ENCODE measurements around the gene ADAM11.

DNA sequence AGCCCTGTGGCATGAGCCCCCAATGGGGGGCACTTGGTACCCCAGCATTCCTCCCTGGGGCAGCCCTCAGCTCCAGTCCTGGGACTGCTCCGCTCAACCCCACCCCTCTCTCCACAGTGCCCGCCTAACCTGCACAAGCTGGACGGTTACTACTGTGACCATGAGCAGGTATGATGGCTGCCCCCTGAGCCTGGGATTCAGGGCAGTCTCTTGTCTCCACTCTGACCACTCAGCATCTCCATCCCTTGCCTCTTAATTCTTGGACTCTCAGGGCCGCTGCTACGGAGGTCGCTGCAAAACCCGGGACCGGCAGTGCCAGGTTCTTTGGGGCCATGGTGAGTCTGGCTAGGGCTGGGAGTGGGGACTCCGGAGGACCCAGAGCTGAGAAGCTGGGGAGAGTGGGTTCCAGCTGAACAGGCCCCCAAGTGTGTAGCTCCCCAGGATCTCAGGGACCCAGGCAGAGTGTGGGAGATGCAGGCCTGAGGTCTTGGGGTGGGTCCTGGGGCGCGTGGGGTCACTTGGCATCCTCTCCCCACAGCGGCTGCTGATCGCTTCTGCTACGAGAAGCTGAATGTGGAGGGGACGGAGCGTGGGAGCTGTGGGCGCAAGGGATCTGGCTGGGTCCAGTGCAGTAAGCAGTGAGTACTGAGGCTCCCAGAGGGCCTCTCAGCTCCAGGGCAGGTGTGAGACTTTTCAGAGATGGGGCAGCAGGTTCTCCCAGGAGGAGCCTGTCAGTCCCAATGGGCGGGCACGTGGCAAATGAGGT is 18.0 kb downstream of the ADAM11 start:
- no peak for TF ChIP-seq YY1 (IDR thresholded peaks at IDR 0.05; ENCODE audit: insufficient read depth, insufficient read length)
- TF ChIP-seq ZNF274 (IDR thresholded peaks at IDR 0.05; ENCODE audit: low read depth, low read length), result no peak
